Gastroesophageal sphincter (tissue), 4 donors: ENCODE results near the gene EIF4EBP2. TPM values are rescaled to one million over a fixed set of nuclear protein-coding genes. Genes with fewer than 3 reads are reported as not detected.

Experiments used
- ATAC-seq: fragments of 150-250 bp; one replicate; pipeline ENCODE4 v1.9.1; 2016; ENCODE audit warnings: mild to moderate bottlenecking, moderate library complexity
- H3K27ac ChIP-seq, 4 donors: fragments of 200-600 bp; sonication (generic) in 3 of 4; 1 replicate in 3 of 4; 2 replicates in 1 of 4; pipeline ENCODE4 v1.5.1; 2016 to 2019
- H3K27me3 ChIP-seq: fragments of 200-600 bp; sonication (generic); one replicate; pipeline ENCODE4 v1.5.1; 2019
- H3K36me3 ChIP-seq, 2 donors: fragments of 200-600 bp; sonication (generic); one replicate each; pipeline ENCODE4 v1.5.1; 2019; ENCODE audit warnings: control low read depth in 1 of 2
- H3K4me1 ChIP-seq, 3 donors: fragments of 200-600 bp; sonication (generic); 1 replicate in 2 of 3; 2 replicates in 1 of 3; pipeline ENCODE4 v1.5.1; 2016 to 2019; ENCODE audit warnings: control low read depth in 2 of 3
- H3K4me3 ChIP-seq, 2 donors: fragments of 200-600 bp; sonication (generic); one replicate each; pipeline ENCODE4 v1.5.1; 2019; ENCODE audit warnings: mild to moderate bottlenecking in 1 of 2, moderate library complexity in 1 of 2
- H3K9me3 ChIP-seq, 3 donors: fragments of 200-600 bp; sonication (generic); one replicate each; pipeline ENCODE4 v1.5.1; 2017 to 2019; ENCODE audit warnings: control low read depth in 2 of 3
- EP300 ChIP-seq: sonication (generic); formaldehyde crosslinking; IDR thresholded peaks from one replicate; pipeline ENCODE4 v1.6.1; 2017; ENCODE audit warnings: antibody characterized with exemption, mild to moderate bottlenecking
- POLR2A ChIP-seq, 2 donors: fragments of 450-650 bp; IDR thresholded peaks; one replicate each; pipeline ENCODE4 v1.6.1; 2017; ENCODE audit warnings: antibody characterized with exemption in 2 of 2, mild to moderate bottlenecking in 2 of 2, moderate library complexity in 1 of 2
- POLR2AphosphoS5 ChIP-seq: sonication (generic); formaldehyde crosslinking; IDR thresholded peaks from one replicate; pipeline ENCODE4 v1.6.1; 2017; ENCODE audit warnings: antibody characterized with exemption
- WGBS, 2 donors: methylation state at CpG; one replicate each; pipeline ENCODE4 v1.1.5; 2018; ENCODE audit warnings: low coverage in 1 of 2; 5-methylcytosine and 5-hydroxymethylcytosine counted together
- total RNA-seq, 4 donors: library from RNA; depleted of rRNA; stranded (reverse); fragments of >200 nt; gene quantifications; one replicate each; pipeline ENCODE4 v1.1.0, GENCODE V29; 2016
- TF ChIP-seq, protein P1 (sequence below), 4 experiments: fragments of 200-600 bp in 2 of 4; fragments of 450-650 bp in 2 of 4; sonication (generic) in 1 of 4; IDR thresholded peaks; one replicate each; pipeline ENCODE4 v1.5.1; 2017 to 2019; ENCODE audit warnings: antibody characterized with exemption in 4 of 4, mild to moderate bottlenecking in 2 of 4, moderate library complexity in 2 of 4

Gene EIF4EBP2
- total RNA-seq, 4 donors from 2014 or later: 83.8 to 93.7 (median 90.6) TPM

DNA sequence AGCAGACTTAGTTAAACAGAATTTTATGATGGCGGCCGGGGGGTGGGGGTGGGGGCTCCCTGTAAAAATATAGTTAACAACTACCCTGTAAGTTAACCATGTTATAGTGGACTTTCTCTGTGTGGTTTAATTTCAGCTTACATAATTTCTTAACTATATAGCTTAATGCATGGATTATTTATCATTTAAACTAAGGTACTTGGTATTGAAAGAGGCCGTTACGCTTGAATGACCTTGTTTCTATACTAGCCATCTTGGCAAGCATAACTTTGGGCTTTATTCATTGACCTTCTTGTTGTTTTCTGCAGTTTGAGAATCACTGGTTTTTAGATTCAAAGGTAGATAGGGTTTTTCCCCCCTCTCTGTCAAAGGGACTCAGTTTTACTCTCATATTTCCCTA lies 8.4 kb downstream of the EIF4EBP2 start:
- Histone ChIP-seq H3K4me3 (no peak overlapping the region), H3K9me3 (no peaks in the 10 kb centered on the region), H3K36me3 (peaks cover 0 to 5% of the 10 kb centered on the region in 2 donors), H3K27me3 (no peaks in the 10 kb centered on the region), H3K27ac (no peak overlapping the region), H3K4me1 (peaks cover 14 to 62% (median 18%) of the 10 kb centered on the region in 3 donors)
- no peak for ATAC-seq
- TF ChIP-seq, protein P1, sequence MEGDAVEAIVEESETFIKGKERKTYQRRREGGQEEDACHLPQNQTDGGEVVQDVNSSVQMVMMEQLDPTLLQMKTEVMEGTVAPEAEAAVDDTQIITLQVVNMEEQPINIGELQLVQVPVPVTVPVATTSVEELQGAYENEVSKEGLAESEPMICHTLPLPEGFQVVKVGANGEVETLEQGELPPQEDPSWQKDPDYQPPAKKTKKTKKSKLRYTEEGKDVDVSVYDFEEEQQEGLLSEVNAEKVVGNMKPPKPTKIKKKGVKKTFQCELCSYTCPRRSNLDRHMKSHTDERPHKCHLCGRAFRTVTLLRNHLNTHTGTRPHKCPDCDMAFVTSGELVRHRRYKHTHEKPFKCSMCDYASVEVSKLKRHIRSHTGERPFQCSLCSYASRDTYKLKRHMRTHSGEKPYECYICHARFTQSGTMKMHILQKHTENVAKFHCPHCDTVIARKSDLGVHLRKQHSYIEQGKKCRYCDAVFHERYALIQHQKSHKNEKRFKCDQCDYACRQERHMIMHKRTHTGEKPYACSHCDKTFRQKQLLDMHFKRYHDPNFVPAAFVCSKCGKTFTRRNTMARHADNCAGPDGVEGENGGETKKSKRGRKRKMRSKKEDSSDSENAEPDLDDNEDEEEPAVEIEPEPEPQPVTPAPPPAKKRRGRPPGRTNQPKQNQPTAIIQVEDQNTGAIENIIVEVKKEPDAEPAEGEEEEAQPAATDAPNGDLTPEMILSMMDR (IDR thresholded peaks at IDR 0.05): no peak
- TF ChIP-seq POLR2AphosphoS5 (no peak), POLR2A (IDR thresholded peaks at IDR 0.05) (no peak), EP300 (no peak)
- 76 to 87% methylated on average over 4 of the region's 4 CpGs for WGBS, 2 donors

DNA sequence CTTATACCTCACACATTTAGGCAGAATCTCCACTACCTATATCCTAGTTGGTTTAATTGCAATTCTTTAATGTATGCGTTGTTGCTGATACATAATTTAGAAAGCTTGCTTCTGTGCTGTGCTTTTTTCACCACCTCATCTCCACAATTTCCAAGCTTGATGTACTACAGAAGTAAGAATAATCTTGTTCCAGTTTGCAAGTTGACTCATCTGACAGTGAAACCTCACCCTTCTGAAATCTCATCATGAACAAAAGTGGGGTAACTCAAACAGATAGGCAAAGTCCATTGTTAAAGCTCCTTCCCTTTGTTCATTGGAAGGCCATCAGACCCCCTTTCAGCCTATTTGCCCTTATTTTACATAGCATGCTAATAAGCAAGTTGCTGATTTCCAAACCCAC lies 13.6 kb downstream of the EIF4EBP2 start:
- H3K4me1 ChIP-seq: peaks cover 0 to 46% (median 12%) of the 10 kb centered on the region in 3 donors
- TF ChIP-seq, protein P1 (IDR thresholded peaks at IDR 0.05): no peak
- TF ChIP-seq EP300 (no peak), POLR2AphosphoS5 (no peak), POLR2A (IDR thresholded peaks at IDR 0.05) (no peak)
- no peaks in the 10 kb centered on the region for H3K27me3 ChIP-seq
- H3K27ac ChIP-seq: peak overlapping the region in 1 of 4 donors; percentile 25
- no peak overlapping the region for H3K4me3 ChIP-seq
- WGBS, 2 donors: 88 to 100% methylated on average over 1 of the region's 1 CpG
- peaks cover 9 to 36% of the 10 kb centered on the region in 2 donors for H3K36me3 ChIP-seq
- ATAC-seq: no peak
- no peaks in the 10 kb centered on the region for H3K9me3 ChIP-seq

DNA sequence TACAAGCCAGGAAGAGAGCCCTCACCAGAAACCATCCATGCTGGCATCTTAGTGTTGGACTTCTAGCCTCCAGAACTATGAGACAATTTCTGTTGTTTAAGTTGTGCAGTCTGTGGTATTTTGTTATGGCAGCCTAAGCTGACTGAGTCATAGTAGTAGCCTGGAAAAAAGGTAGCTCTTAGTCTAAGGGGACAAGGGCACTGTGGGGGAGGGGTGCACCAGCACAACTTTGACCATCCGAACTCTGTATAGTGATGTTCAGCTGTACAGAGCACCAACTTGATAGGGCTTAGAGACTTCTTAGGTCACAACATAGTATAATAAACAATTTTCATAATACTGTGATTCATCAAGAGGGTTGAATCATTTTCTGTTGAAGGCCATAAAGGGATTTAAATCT lies 14.3 kb downstream of the EIF4EBP2 start:
- 33 to 43% methylated on average over 1 of the region's 1 CpG for WGBS, 2 donors
- peaks cover 9 to 42% of the 10 kb centered on the region in 2 donors for H3K36me3 ChIP-seq
- TF ChIP-seq, protein P1 (IDR thresholded peaks at IDR 0.05): no peak
- peak; percentile 12 for TF ChIP-seq POLR2AphosphoS5
- TF ChIP-seq POLR2A (IDR thresholded peaks at IDR 0.05): no peak
- TF ChIP-seq EP300: no peak
- peaks cover 0 to 40% (median 7%) of the 10 kb centered on the region in 3 donors for H3K4me1 ChIP-seq
- ATAC-seq: peak; percentile 50
- H3K4me3 ChIP-seq: no peak overlapping the region
- no peaks in the 10 kb centered on the region for H3K27me3 ChIP-seq
- H3K27ac ChIP-seq: peak overlapping the region in 2 of 4 donors; percentile 25 to 34
- no peaks in the 10 kb centered on the region for H3K9me3 ChIP-seq

DNA sequence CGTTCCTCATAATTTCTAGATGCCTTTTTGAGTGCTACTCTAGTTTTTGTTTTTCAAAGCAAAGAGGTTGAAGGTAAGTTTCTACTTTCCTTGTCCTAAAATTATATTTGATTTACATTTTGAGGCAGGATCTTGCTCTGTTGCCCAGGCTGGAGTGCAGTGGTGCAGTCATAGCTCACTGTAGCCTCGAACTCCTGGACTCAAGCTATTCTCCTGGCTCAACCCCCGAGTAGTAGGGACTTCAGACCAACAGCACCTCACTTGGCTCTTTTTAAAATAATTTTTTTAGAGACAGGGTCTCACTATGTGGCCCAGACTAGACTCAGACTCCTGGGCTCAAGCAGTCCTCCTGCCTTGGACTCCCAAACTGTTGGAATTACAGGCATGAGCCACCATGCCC lies 14.8 kb downstream of the EIF4EBP2 start:
- H3K4me3 ChIP-seq: no peak overlapping the region
- WGBS, 2 donors: 85 to 88% methylated on average over 3 of the region's 3 CpGs
- H3K9me3 ChIP-seq: no peaks in the 10 kb centered on the region
- peaks cover 12 to 47% of the 10 kb centered on the region in 2 donors for H3K36me3 ChIP-seq
- TF ChIP-seq, protein P1 (IDR thresholded peaks at IDR 0.05): no peak
- TF ChIP-seq POLR2AphosphoS5: no peak
- no peak for TF ChIP-seq EP300
- H3K4me1 ChIP-seq: peaks cover 0 to 38% (median 7%) of the 10 kb centered on the region in 3 donors
- ATAC-seq: no peak
- no peaks in the 10 kb centered on the region for H3K27me3 ChIP-seq
- peak overlapping the region in 1 of 4 donors; percentile 34 for H3K27ac ChIP-seq

DNA sequence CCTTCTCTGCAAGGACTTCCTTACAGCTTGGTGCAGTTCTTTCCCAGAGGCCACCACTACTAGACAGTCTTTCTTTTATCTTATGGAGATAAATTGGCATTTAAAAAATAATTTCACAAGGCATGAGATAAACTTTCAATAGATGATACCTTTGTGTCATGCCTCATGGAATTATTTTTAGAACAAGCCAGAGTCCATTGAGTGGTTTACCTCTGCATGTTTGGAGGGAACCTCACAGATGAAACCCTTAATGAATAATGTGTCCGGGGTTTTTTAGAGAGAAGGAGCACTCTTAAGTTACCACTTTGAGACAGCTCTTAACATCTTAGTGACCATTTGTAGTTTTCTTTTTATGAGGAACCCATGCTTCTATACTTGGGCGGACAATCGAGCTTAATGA lies 20.4 kb downstream of the EIF4EBP2 start:
- H3K36me3 ChIP-seq: peaks cover 12 to 99% of the 10 kb centered on the region in 2 donors
- no peaks in the 10 kb centered on the region for H3K9me3 ChIP-seq
- TF ChIP-seq, protein P1 (IDR thresholded peaks at IDR 0.05): no peak
- TF ChIP-seq POLR2AphosphoS5 (no peak), POLR2A (IDR thresholded peaks at IDR 0.05) (no peak), EP300 (no peak)
- no peaks in the 10 kb centered on the region for H3K27me3 ChIP-seq
- whole genome bisulfite sequencing, 2 donors: 84 to 96% methylated on average over 2 to 3 of the region's 3 CpGs
- peaks cover 0 to 46% (median 0%) of the 10 kb centered on the region in 3 donors for H3K4me1 ChIP-seq
- no peak for ATAC-seq
- H3K27ac ChIP-seq: no peak overlapping the region
- H3K4me3 ChIP-seq: no peak overlapping the region
